ENCODE results near the gene SRPK2.

Gene SRPK2

DNA sequence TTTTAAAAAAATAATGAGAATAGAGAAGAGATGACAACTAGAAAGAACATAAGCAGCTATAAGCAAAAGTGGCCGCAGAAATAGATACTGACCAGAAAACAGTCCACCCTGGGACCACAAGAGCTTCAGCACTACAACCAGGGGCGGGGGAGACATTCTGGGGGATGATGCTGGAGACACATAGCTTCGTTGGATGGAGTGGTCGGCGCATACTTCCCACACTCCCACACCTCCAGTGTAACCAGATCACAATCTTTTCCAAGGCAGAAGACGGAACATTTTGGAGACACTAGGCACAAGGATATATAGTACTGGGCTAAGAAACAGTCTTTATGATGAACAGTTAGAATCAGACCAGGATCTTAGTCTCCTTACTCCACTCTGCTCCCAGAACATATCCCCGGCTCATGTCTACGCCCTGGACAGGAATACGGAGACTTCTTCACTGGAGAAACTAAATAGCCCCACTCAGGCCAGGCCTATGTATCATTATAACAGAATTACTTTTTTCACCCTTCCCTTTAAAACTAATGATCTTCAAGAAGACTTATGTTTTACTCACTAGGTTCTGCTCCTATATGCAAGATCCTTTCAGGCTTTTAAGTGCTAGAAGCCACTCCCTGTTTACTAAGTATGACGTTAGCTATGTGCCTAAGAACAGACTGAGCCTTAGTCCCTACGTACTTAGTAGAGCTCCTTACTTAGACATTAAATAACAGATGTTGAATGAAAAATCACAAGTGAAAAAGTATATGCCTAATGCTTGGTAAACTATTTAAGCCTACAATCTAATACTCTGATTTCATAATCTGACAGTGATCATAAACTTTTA, 169.6 kb downstream of the SRPK2 start:
- H3K4me3 ChIP-seq (replicated peaks; ENCODE audit: low read depth, low read length) = no peak overlapping the region
- TF ChIP-seq, protein P1, sequence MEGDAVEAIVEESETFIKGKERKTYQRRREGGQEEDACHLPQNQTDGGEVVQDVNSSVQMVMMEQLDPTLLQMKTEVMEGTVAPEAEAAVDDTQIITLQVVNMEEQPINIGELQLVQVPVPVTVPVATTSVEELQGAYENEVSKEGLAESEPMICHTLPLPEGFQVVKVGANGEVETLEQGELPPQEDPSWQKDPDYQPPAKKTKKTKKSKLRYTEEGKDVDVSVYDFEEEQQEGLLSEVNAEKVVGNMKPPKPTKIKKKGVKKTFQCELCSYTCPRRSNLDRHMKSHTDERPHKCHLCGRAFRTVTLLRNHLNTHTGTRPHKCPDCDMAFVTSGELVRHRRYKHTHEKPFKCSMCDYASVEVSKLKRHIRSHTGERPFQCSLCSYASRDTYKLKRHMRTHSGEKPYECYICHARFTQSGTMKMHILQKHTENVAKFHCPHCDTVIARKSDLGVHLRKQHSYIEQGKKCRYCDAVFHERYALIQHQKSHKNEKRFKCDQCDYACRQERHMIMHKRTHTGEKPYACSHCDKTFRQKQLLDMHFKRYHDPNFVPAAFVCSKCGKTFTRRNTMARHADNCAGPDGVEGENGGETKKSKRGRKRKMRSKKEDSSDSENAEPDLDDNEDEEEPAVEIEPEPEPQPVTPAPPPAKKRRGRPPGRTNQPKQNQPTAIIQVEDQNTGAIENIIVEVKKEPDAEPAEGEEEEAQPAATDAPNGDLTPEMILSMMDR (IDR thresholded peaks at IDR 0.05; ENCODE audit: low read depth, low read length, missing control alignments) = no peak
- no peak for DNase-seq (ENCODE audit: extremely low read depth, low read depth)

DNA sequence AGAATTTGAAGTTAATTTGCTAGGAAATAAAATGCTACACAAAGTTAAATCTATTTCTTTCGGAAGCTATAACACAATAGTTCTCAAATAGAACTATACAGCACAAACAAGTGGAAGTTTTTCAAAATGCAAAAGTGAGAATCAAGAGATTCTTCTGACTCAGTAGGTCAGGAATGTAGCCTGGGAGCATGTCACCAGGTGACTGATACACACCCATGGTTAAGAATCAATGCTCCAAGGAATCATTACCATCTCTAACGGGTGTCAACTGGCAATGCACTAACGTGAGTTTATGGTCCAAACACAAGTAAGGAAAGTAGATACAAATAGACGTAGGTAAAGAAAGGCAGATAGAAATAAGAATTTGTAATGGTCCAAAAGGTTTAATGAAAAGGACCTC, 170.5 kb downstream of the SRPK2 start:
- DNase-seq (ENCODE audit: extremely low read depth, low read depth) = no peak
- TF ChIP-seq, protein P1 (IDR thresholded peaks at IDR 0.05; ENCODE audit: low read depth, low read length, missing control alignments) = no peak
- no peak overlapping the region for H3K4me3 ChIP-seq (replicated peaks; ENCODE audit: low read depth, low read length)

DNA sequence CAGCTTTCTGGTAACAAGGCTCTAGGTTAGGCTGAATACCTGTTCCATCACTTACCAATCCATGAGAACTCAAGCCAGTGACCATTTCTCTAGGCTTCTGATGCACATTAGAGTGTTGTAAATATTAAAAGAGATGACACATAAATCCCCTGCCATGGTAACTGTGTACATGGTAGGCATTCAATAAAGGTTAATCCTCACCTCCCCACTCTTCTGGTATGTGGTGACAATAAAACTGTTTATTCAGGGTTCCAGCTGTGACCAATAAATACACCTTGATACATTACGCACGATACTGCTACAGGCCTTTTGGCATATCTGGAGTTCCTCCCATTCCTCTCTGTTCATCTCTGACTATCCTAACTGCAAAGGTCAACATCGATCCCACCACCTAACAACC, 171.9 kb downstream of the SRPK2 start:
- TF ChIP-seq, protein P1 (IDR thresholded peaks at IDR 0.05; ENCODE audit: low read depth, low read length, missing control alignments) = no peak
- H3K4me3 ChIP-seq (replicated peaks; ENCODE audit: low read depth, low read length) = no peak overlapping the region
- DNase-seq (ENCODE audit: extremely low read depth, low read depth) = no peak

DNA sequence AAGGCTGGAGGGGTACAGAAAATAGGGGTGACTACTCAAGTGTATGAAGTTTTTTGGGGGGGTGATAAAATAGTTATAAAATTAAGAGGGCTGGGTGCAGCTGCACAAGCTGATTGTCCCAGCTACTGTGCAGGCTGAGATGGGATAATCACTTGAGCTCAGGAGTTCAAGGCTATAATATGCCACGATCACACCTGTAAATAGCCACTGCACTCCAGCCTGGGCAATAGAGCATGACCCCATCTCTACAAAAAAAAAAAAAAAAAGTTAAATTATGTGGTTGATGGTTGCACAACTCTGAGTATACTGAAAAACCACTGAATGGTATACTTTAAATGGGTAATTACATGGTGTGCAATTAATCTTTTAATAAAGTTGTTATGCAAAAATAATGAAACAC, 172.9 kb downstream of the SRPK2 start:
- TF ChIP-seq, protein P1 (IDR thresholded peaks at IDR 0.05; ENCODE audit: low read depth, low read length, missing control alignments) = no peak
- no peak for DNase-seq (ENCODE audit: extremely low read depth, low read depth)
- no peak overlapping the region for H3K4me3 ChIP-seq (replicated peaks; ENCODE audit: low read depth, low read length)

DNA sequence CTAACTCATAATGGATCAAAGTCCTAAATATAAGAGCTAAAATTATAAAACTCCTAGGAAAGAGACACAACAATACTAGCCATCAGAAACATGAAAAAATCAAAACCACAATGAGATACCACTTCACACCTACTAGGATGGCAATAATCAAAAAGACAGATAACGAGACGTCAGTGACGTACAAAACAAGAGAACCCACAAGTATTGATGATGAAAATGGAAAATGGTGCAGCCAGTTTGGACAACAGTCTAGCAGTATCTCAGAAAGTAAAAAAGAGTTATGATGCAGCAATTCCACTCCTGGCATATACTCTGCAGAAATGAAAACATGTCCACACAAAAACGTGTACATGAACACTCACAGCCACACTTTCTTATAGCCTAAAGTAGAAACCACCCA, 173.5 kb downstream of the SRPK2 start:
- H3K4me3 ChIP-seq (replicated peaks; ENCODE audit: low read depth, low read length) = no peak overlapping the region
- DNase-seq (ENCODE audit: extremely low read depth, low read depth) = no peak
- TF ChIP-seq, protein P1 (IDR thresholded peaks at IDR 0.05; ENCODE audit: low read depth, low read length, missing control alignments) = no peak

DNA sequence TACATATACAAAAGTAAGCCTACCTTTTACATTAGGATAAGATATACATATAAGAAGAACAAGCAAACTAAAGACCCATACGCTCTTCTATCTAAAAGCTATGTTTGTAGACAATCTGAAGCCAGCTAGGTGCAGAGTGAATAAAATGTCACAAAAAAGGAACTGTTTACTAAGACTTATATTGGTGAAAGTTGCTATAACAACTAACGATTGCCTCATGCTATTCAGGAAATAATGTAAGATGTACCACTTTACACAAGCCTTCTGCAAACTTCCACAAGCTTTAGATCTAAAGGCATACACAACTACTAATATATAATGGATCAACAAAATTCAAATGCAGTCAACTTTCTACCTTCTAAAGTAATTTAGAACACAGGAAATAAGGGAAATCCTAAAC, 175.1 kb downstream of the SRPK2 start:
- TF ChIP-seq, protein P1 (IDR thresholded peaks at IDR 0.05; ENCODE audit: low read depth, low read length, missing control alignments) = no peak
- no peak overlapping the region for H3K4me3 ChIP-seq (replicated peaks; ENCODE audit: low read depth, low read length)
- DNase-seq (ENCODE audit: extremely low read depth, low read depth) = no peak

Measured in HFF-Myc (cell line).